Spinal cord (tissue), 10 donors: Measurements from ENCODE around the gene ZNF318. TPM values are rescaled to one million over a fixed set of nuclear protein-coding genes. Genes with fewer than 3 reads are reported as not detected.
"Not testable (repeated sequence)": the region's sequence is repeated elsewhere in the genome, so short reads cannot be mapped to it uniquely, and the experiment has no call there.

Experiments
- DNase-seq, 6 donors: peaks; one replicate each; pipeline versions ENCODE4 v3.0.0 to v3.0.0-alpha.2; 2013 to 2015; ENCODE audit warnings: low spot score in 6 of 6, low read depth in 4 of 6
- H3K27ac ChIP-seq: one replicate; pipeline ENCODE4 v1.5.1; 2013; ENCODE audit warnings: low read depth, low read length, control low read depth
- H3K27me3 ChIP-seq: one replicate; pipeline ENCODE4 v1.6.1; 2013; ENCODE audit warnings: low read length; ENCODE audit not compliant: control insufficient read depth, insufficient read depth
- H3K36me3 ChIP-seq: one replicate; pipeline ENCODE4 v1.6.1; 2013; ENCODE audit warnings: low read length; ENCODE audit not compliant: control insufficient read depth, insufficient read depth
- H3K4me1 ChIP-seq: one replicate; pipeline ENCODE4 v1.6.1; 2013; ENCODE audit warnings: low read length; ENCODE audit not compliant: control insufficient read depth, insufficient read depth
- H3K4me3 ChIP-seq: one replicate; pipeline ENCODE4 v1.5.1; 2013; ENCODE audit warnings: low read depth, low read length, control low read depth
- H3K9me3 ChIP-seq: one replicate; pipeline ENCODE4 v1.6.1; 2013; ENCODE audit warnings: low read length; ENCODE audit not compliant: control insufficient read depth, insufficient read depth
- WGBS: methylation state at CpG from one replicate; pipeline ENCODE4 v1.1.5; 2013; ENCODE audit warnings: missing lambda C conversion rate; ENCODE audit not compliant: insufficient coverage; 5-methylcytosine and 5-hydroxymethylcytosine counted together
- polyA plus RNA-seq, 2 donors: library from polyadenylated mRNA; unstranded; fragments of 120-200 nt; gene quantifications; one replicate each; pipeline ENCODE4 v1.2.1, GENCODE V29; 2013; ENCODE audit not compliant: insufficient read length in 2 of 2
- total RNA-seq, 2 donors: library from RNA; depleted of rRNA in 1 of 2; stranded (reverse); fragments of 120-200 nt in 1 of 2; fragments of >200 nt in 1 of 2; gene quantifications; one replicate each; pipeline versions ENCODE4 v1.2.3 to v1.2.4, GENCODE V29; 2013 to 2014
- donor health status: healthy.

Gene ZNF318
- total and polyA plus RNA-seq, 4 donors = 17.7 to 29.2 (median 23.6) TPM

- DNase-seq = no peak
- no peaks in the 10 kb centered on the region for H3K27me3 ChIP-seq
- H3K9me3 ChIP-seq = no peaks in the 10 kb centered on the region
- H3K4me1 ChIP-seq = no peaks in the 10 kb centered on the region
- peaks cover 46% of the 10 kb centered on the region for H3K36me3 ChIP-seq
- 49% methylated on average over 2 of the region's 3 CpGs for WGBS
- no peak overlapping the region for H3K27ac ChIP-seq
- H3K4me3 ChIP-seq = no peak overlapping the region
Measured at GRCh38 chr6:43347444-43347843, 22.0 kb downstream of the ZNF318 start.

GRCh38 chr6:43347021-43347420 lies 22.4 kb downstream of the ZNF318 start:
- peaks cover 50% of the 10 kb centered on the region for H3K36me3 ChIP-seq
- no peaks in the 10 kb centered on the region for H3K27me3 ChIP-seq
- no peak for DNase-seq
- no peaks in the 10 kb centered on the region for H3K9me3 ChIP-seq
- no peaks in the 10 kb centered on the region for H3K4me1 ChIP-seq
- no peak overlapping the region for H3K4me3 ChIP-seq
- 69% methylated on average over 3 of the region's 3 CpGs for WGBS
- no peak overlapping the region for H3K27ac ChIP-seq

GRCh38 chr6:43346243-43346642 lies 23.2 kb downstream of the ZNF318 start:
- peaks cover 49% of the 10 kb centered on the region for H3K36me3 ChIP-seq
- not testable (repeated sequence) for H3K27me3 ChIP-seq, H3K9me3 ChIP-seq, H3K27ac ChIP-seq, H3K4me3 ChIP-seq, H3K4me1 ChIP-seq, DNase-seq
- 98% methylated on average over 8 of the region's 11 CpGs for WGBS

GRCh38 chr6:43339168-43339567 lies 30.3 kb downstream of the ZNF318 start:
- no peaks in the 10 kb centered on the region for H3K4me1 ChIP-seq
- no peak for DNase-seq
- no peak overlapping the region for H3K27ac ChIP-seq
- H3K36me3 ChIP-seq = peaks cover 39% of the 10 kb centered on the region
- no peaks in the 10 kb centered on the region for H3K27me3 ChIP-seq
- H3K9me3 ChIP-seq = no peaks in the 10 kb centered on the region
- WGBS = 100% methylated on average over 3 of the region's 4 CpGs
- H3K4me3 ChIP-seq = no peak overlapping the region

- no peak overlapping the region for H3K4me3 ChIP-seq
- no peak overlapping the region for H3K27ac ChIP-seq
- DNase-seq = no peak
- H3K9me3 ChIP-seq = no peaks in the 10 kb centered on the region
- no peaks in the 10 kb centered on the region for H3K27me3 ChIP-seq
- H3K4me1 ChIP-seq = no peaks in the 10 kb centered on the region
- peaks cover 39% of the 10 kb centered on the region for H3K36me3 ChIP-seq
Measured at GRCh38 chr6:43338243-43338642, 31.2 kb downstream of the ZNF318 start.

- Histone ChIP-seq H3K9me3 (no peaks in the 10 kb centered on the region), H3K4me1 (no peaks in the 10 kb centered on the region), H3K4me3 (no peak overlapping the region), H3K27ac (no peak overlapping the region), H3K27me3 (no peaks in the 10 kb centered on the region), H3K36me3 (peaks cover 29% of the 10 kb centered on the region)
- WGBS = 56% methylated on average over 1 of the region's 3 CpGs
- no peak for DNase-seq
Measured at GRCh38 chr6:43336382-43336781, 33.1 kb downstream of the ZNF318 start.

GRCh38 chr6:43335469-43335868 lies 34.0 kb downstream of the ZNF318 start:
- no peak for DNase-seq
- no peaks in the 10 kb centered on the region for H3K9me3 ChIP-seq
- no peaks in the 10 kb centered on the region for H3K4me1 ChIP-seq
- WGBS = 91% methylated on average over 2 of the region's 3 CpGs
- H3K27ac ChIP-seq = no peak overlapping the region
- H3K36me3 ChIP-seq = peaks cover 21% of the 10 kb centered on the region
- H3K4me3 ChIP-seq = no peak overlapping the region
- no peaks in the 10 kb centered on the region for H3K27me3 ChIP-seq

GRCh38 chr6:43334466-43335095 lies 34.9 kb downstream of the ZNF318 start:
- peak in 4 of 6 donors; percentile 18 to 72 (median 54) for DNase-seq
- Histone ChIP-seq H3K27ac (no peak overlapping the region), H3K4me3 (no peak overlapping the region), H3K27me3 (no peaks in the 10 kb centered on the region), H3K36me3 (peaks cover 16% of the 10 kb centered on the region), H3K9me3 (no peaks in the 10 kb centered on the region), H3K4me1 (no peaks in the 10 kb centered on the region)
- WGBS = no CpG with 5 or more reads among the region's 2 CpGs

- H3K9me3 ChIP-seq = no peaks in the 10 kb centered on the region
- no peaks in the 10 kb centered on the region for H3K4me1 ChIP-seq
- no peak overlapping the region for H3K4me3 ChIP-seq
- H3K27ac ChIP-seq = no peak overlapping the region
- DNase-seq = no peak
- peaks cover 14% of the 10 kb centered on the region for H3K36me3 ChIP-seq
- no peaks in the 10 kb centered on the region for H3K27me3 ChIP-seq
- 69% methylated on average over 2 of the region's 4 CpGs for WGBS
Measured at GRCh38 chr6:43331891-43332290, 37.6 kb downstream of the ZNF318 start.

- DNase-seq = no peak
- Histone ChIP-seq H3K9me3 (no peaks in the 10 kb centered on the region), H3K36me3 (peaks cover 17% of the 10 kb centered on the region), H3K27ac (no peak overlapping the region), H3K4me1 (no peaks in the 10 kb centered on the region), H3K4me3 (no peak overlapping the region), H3K27me3 (no peaks in the 10 kb centered on the region)
- WGBS = 71% methylated on average over 1 of the region's 1 CpG
Measured at GRCh38 chr6:43331470-43331869, 38.0 kb downstream of the ZNF318 start.
